ENCODE results near the gene SH3RF3.
A peak's percentile ranks its signal among the peaks of the same experiment; 100 is the strongest.

Gene SH3RF3

GRCh38 chr2:109340381-109340780 is 211.4 kb downstream of the SH3RF3 start:
- DNase-seq (ENCODE audit: low read depth), result no peak

- DNase-seq (ENCODE audit: low read depth), result no peak
Measured at GRCh38 chr2:109341355-109342255, 212.6 kb downstream of the SH3RF3 start.

- no peak for DNase-seq (ENCODE audit: low read depth)
Measured at GRCh38 chr2:109342256-109342850, 213.3 kb downstream of the SH3RF3 start.

GRCh38 chr2:109342930-109343329 is 213.9 kb downstream of the SH3RF3 start:
- no peak for DNase-seq (ENCODE audit: low read depth)

GRCh38 chr2:109343460-109343859 is 214.5 kb downstream of the SH3RF3 start:
- no peak for DNase-seq (ENCODE audit: low read depth)

GRCh38 chr2:109344270-109344805 is 215.3 kb downstream of the SH3RF3 start:
- DNase-seq (ENCODE audit: low read depth), result no peak

- DNase-seq (ENCODE audit: low read depth), result no peak
Measured at GRCh38 chr2:109345091-109345490, 216.1 kb downstream of the SH3RF3 start.

GRCh38 chr2:109345653-109346480 is 216.9 kb downstream of the SH3RF3 start:
- no peak for DNase-seq (ENCODE audit: low read depth)

GRCh38 chr2:109346601-109347228 is 217.7 kb downstream of the SH3RF3 start:
- DNase-seq (ENCODE audit: low read depth), result no peak

- no peak for DNase-seq (ENCODE audit: low read depth)
Measured at GRCh38 chr2:109347626-109348025, 218.6 kb downstream of the SH3RF3 start.

- DNase-seq (ENCODE audit: low read depth), result no peak
Measured at GRCh38 chr2:109348190-109348589, 219.2 kb downstream of the SH3RF3 start.

- no peak for DNase-seq (ENCODE audit: low read depth)
Measured at GRCh38 chr2:109348671-109349502, 219.9 kb downstream of the SH3RF3 start.

GRCh38 chr2:109349503-109350465 is 220.8 kb downstream of the SH3RF3 start:
- no peak for DNase-seq (ENCODE audit: low read depth)

GRCh38 chr2:109350526-109350925 is 221.5 kb downstream of the SH3RF3 start:
- no peak for DNase-seq (ENCODE audit: low read depth)

- DNase-seq (ENCODE audit: low read depth), result peak; percentile 68
Measured at GRCh38 chr2:109351164-109351756, 222.3 kb downstream of the SH3RF3 start.

GRCh38 chr2:109352056-109352897 is 223.3 kb downstream of the SH3RF3 start:
- no peak for DNase-seq (ENCODE audit: low read depth)

- no peak for DNase-seq (ENCODE audit: low read depth)
Measured at GRCh38 chr2:109352898-109353689, 224.1 kb downstream of the SH3RF3 start.

Data from GM04504 (cell line).